T-helper 2 cell treated with Interferon-gamma antibody and Interleukin-4, amounts not matched to agents 100 ng/mL and 5 ng/mL, for 36 hours (primary cell): ENCODE measurements around the gene SNX25. TPM values are rescaled to one million over a fixed set of nuclear protein-coding genes. Genes with fewer than 3 reads are reported as not detected.
"Not testable (repeated sequence)": the region's sequence is repeated elsewhere in the genome, so short reads cannot be mapped to it uniquely, and the experiment has no call there.

Source experiments
- intact Hi-C: fragments of 100-400 bp; cut with micrococcal nuclease; formaldehyde crosslinking; loops from one replicate; pipeline ENCODE4 v1.15.1; 2023
- total RNA-seq: library from RNA; stranded (reverse); gene quantifications from 2 replicates; pipeline ENCODE4 v1.2.3, GENCODE V29; 2022

Gene SNX25
- total RNA-seq, 1 donor from 2014 or later, result 13.3 TPM

DNA sequence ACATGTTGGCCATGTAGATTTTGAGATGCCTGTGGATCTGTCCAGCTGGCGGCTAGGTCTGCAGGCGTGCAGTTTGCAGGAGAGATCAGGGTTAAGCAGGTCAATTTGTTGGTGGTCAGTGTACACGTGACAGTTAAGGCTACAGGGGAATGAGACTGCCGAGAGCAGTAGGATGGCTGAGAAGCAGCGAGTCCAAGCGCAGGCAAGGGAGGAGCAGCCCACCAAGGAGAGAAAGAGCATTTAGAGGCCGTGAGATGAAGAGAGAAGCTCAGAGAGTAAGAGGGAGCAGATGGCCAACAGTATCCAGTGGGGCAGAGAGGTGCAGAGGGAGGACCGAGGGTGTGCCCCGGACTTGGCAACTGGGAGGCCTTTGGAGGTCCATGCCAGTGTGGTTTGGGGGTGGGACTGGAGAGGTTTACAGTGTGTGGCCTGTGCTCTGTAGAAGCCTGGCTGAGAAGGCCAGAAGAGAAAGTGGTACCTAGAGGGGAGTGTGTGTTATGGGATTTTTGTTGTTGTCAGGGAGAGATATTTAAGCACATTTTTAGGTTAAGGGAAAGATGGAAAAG, 18.4 kb downstream of the SNX25 start:
- intact Hi-C loops, result no loop called here

DNA sequence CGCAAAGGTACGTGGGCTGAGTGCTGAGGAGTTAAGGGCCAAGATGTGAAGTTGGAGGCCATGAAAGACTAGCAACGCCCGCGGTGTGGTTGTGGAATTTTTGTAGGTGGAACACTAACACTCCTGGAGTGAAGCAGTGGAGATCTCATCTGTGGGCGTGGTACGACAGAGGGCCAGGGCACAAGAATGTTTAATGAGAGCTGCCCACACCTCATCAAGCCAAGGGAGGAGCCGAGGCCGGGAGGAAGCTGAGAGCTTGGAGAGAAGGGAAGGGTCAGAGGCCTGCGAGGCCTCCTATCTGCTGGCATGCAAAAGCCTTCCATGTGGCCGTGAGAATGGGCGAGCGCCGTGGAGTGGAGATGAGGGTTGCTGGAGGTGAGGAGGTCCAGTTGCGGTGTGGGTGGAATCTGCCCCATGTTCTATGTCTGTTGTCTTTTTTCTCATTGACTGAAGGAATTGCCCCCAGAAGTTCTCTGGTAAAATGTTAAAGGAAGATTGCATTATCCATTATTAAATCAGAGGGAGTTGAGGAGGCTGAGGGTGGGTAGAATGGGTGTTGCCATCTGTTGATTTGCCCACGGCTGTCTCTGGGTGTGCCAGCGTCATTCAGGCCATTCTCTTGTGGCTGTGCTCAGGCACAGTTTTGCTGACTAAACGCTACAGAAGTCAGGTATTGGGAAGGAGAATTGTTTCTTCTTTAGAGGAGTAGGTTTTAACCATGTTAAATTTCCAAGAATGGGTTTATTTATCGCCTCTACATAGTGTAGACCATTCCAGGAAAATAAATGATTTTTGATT, 19.8 kb downstream of the SNX25 start:
- intact Hi-C loops, result no loop called here

GRCh38 chr4:185232370-185232769, 23.0 kb downstream of the SNX25 start:
- intact Hi-C loops, result no loop called here

DNA sequence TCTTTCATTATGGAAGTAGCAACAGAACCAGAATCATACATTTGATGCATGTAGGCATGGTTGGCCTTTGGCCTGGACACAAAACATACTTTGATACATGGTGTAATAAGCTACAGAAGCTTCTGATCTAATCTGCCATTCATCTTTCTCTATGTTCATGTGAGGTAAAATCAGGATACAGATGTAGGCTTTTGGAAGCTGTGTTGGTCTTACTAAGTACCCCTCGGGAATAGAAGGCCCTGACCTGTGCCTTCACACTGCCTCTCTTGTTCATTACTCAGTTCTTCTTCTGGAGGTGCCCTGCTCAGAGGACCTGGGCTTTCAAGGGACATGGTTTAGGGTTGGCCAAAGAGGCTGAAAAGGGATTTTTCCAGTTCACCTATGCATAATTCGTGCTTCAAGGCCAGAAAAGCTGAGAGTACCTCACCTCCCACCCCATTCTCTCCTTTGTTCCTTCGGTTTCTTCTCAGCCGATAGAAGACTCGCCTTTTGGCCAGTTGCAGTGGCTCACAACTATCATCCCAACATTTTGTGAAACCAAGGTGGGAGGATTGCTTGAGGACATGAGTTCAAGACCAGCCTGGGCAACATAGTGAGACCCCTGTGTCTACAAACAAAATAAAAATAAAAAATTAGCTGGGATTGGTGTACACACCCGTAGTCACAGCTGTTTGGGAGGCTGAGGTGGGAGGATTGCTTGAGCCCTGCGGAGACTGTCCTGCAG, 25.9 kb downstream of the SNX25 start:
- intact Hi-C loops, result no loop called here

DNA sequence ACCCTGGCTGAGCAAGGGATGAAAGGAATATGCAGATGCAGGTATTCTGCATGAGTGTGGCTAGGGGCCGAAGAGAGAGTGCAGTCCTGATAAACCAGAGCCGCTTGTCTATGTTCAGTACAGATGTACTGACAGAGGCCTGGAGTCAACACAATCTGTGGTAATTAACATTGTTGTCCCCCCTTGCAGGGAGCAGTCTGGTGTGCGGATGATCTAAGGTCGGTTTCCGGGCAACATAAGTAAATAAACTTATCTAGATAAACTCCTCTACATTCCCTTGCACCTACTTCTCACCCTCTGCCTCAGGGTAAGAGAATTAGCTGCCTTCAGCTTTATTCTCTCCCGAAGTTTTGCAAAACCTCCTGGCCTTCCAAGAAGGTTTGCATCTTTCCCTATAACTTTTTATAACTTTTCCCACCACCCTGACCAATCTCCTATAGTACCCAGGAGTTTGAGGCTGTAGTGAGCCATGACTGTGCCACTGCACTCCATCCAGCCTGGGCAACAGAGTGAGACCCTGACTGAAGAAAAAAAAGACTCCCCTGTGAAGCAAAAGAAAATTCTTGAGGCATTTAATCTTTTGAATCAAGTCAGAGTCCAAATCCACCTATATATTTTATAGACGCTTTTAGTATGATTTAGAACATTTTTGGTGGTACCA, 26.6 kb downstream of the SNX25 start:
- intact Hi-C loops, result no loop called here

DNA sequence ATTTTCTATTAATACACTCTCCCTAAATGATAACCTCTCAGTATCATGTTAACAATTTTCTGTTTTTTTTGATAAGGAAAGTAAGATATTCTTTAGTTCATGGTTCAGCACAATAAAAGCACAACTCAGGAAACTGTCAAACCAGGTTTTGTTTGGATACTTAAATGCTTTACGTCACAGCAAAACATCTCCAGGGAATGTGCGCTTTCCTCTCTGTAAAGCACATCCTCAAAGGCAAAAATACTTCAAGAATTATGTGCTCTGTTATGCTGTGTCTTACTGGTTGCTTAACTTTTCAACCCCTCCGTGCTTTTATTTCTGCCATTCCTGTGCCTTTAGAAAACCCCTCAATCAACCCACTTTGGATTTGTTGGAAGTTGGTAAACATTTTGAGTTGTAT, 27.8 kb downstream of the SNX25 start:
- intact Hi-C loops, result no loop called here

GRCh38 chr4:185238215-185238681, 28.9 kb downstream of the SNX25 start:
- intact Hi-C loops, result no loop called here

DNA sequence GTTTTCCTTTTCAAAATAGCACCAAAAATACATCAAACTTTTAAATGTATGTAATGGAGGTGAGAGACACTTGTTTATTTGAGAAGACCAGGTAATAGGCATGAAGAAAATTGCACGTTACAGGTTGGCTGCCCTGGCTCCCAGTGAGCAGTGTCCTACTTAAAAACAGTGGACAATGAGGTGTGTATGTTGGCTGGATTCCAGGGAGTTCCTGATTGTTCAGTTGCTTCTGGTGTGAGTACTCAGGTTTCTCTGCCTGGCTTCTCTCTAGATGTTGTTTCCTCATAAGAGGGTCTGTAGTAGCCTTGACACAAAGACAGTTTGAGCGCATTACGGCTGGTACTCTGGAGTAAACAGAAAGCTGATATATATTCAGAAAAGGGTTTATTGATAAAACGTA, 29.4 kb downstream of the SNX25 start:
- intact Hi-C loops, result no loop called here

- intact Hi-C loops, result not testable (repeated sequence)
Measured at GRCh38 chr4:185240486-185240885, 31.1 kb downstream of the SNX25 start.

DNA sequence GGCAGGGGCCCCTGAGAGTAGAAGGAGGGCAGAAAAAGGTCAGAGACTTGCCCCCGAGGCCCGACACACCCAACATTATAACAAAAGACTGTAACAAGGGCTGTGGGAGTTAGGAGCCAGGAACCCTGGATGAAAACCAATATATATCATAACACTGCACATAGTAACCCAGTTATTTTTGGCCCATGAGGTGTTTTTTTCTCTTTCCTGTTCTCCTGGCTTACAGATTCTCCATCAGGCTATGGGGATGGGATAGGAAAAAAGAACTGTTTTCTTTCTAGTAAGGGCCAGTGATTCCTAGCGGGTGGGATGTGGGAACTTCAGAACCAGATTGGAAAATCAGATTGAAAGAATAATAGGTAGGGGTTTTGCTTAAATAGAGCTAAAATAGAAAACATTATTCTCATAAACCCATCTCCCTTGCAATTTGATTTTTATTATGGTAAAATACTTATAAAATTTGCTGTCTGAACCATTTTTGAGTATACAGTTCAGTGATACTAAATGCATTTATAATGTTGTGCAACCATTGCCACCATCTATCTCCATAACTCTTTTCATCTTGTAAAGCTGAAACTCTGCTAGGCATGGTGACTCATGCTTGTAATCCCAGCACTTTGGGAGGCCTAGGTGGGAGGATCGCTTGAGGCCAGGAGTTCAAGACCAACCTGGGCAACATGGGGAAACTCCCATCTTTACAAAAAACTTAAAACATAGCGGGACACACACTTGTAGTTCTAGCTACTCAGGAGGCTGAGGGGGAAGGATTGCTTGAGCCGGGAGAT, 33.5 kb downstream of the SNX25 start:
- intact Hi-C loops, result no loop called here

DNA sequence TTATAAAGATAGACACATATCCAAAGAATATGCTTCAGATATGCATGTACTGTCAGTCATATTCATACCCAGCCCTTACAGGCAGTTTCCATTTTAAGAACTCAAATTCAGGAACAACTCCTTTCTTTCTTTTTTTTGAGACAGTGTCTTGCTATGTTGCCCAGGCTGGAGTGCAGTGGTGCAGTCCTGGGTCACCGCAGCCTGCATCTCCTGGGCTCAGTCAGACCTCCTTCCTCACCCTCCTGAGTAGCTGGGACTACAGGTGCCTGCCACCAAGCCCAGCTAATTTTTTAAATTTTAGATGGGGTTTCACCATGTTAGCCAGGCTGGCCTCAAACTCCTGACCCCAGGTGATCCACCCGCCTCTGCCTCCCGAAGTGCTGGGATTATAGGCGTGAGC, 34.5 kb downstream of the SNX25 start:
- intact Hi-C loops, result no loop called here

GRCh38 chr4:185244763-185245162, 35.4 kb downstream of the SNX25 start:
- intact Hi-C loops, result no loop called here

GRCh38 chr4:185246453-185246852, 37.1 kb downstream of the SNX25 start:
- intact Hi-C loops, result no loop called here

DNA sequence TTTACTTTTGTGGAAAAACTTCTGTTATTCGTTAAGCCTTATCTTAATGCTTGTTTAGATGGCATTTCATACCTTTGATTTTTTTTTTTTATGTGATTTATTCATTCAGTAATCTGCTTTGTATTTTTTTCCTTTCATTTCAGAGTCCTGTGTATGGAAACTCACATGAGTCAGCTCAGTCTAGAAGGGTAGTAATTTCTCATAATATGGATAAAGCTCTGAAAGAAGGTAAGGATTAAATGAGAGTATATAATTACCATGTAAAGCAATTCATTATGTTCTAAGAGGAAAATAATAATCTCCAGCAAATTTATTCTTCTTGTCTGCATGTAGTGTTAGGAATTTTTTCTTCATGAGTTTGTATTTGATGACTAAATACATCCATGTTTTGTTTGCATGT, 37.8 kb downstream of the SNX25 start:
- intact Hi-C loops, result no loop called here

- intact Hi-C loops, result no loop called here
Measured at GRCh38 chr4:185248393-185249039, 39.1 kb downstream of the SNX25 start.

GRCh38 chr4:185249105-185249504, 39.7 kb downstream of the SNX25 start:
- intact Hi-C loops, result no loop called here

GRCh38 chr4:185254434-185254833, 45.0 kb downstream of the SNX25 start:
- intact Hi-C loops, result loop anchor here (5.0 kb wide), 1 partner anchor 52 kb away; the partner anchor contains the start of gene CFAP97

- intact Hi-C loops, result no loop called here
Measured at GRCh38 chr4:185255868-185256267, 46.5 kb downstream of the SNX25 start.

DNA sequence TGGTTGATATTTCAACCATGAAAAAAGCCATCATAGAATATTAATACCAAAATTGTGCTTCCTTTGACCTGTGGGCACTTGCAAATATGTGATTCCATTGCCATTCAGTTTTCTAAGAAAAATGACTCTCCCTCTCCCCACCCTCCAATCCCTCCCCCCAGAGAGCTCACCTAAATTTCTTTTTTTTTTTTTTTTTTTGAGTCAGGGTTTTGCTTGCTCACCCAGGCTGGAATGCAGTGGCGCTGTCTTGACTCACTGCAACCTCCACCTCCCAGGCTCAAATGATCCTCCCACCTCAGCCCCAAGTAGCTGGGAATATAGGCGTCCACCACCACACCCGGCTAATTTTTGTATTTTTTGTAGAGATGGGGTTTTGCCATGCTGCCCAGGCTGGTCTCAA, 47.0 kb downstream of the SNX25 start:
- intact Hi-C loops, result no loop called here

DNA sequence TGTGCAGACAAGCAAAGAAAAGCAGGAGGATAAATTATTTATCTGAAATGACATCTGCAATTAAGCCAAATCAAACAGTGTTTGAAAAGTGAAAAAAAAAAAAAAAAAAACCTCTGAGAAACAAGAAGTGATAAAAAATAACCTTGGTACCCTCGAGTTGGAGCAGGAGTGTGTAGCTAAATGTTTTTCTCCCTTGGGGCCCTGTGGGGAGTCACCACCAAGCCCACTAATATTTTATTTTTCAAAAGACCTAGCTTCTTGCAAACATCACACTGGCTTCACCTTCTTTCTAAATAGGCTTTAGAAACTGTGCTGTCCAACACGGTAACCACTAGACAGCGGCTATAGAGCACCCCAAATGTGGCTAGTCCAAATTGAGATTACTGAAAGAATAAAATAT, 47.7 kb downstream of the SNX25 start:
- intact Hi-C loops, result no loop called here
